A549 (cell line): ENCODE measurements around the gene CA12. TPM values are rescaled to one million over a fixed set of nuclear protein-coding genes. Genes with fewer than 3 reads are reported as not detected.
A peak's percentile ranks its signal among the peaks of the same experiment; 100 is the strongest.

Experiments used
- ATAC-seq, 2 experiments: fragments of 200-7000 bp in 1 of 2; fragments of >200 bp in 1 of 2; cut with Nextera tagmentation in 1 of 2; cut with Tn5 transposase in 1 of 2; 3 replicates each; pipeline versions ENCODE4 v1.8.0 to v1.9.1; 2018 to 2020; ENCODE audit warnings: mild to moderate bottlenecking in 1 of 2, moderate library complexity in 1 of 2
- CTCF ChIA-PET: fragments of 300-600 bp; sonication (Branson Sonifier 250); formaldehyde crosslinking; extraction: SDS; loops from one replicate; lab custom pipeline; 2021; ENCODE audit warnings: antibody characterized with exemption, inconsistent platforms; lab: Yijun Ruan, JAX
- POLR2A ChIA-PET: fragments of 350-600 bp; formaldehyde crosslinking; extraction: SDS; loops from one replicate; lab custom pipeline; 2021; ENCODE audit warnings: antibody characterized with exemption, inconsistent platforms; lab: Yijun Ruan, JAX
- DNase-seq, 2 experiments: peaks; one replicate each; pipeline versions ENCODE4 v3.0.0 to v3.0.0-alpha.2; 2011 to 2016; ENCODE audit warnings: low read depth in 1 of 2, low spot score in 1 of 2
- FAIRE-seq: peaks from 2 replicates; lab custom pipeline; 2011; peaks lifted over from hg19 to GRCh38; lab: Jason Lieb, UNC
- H3K27ac ChIP-seq, 2 experiments: fragments of >200 bp; sonication (Bioruptor Twin); formaldehyde crosslinking; 3 replicates each; pipeline ENCODE4 v1.5.1; 2016 to 2017
- H3K4me1 ChIP-seq: fragments of >200 bp; sonication (Bioruptor Twin); formaldehyde crosslinking; 3 replicates; pipeline ENCODE4 v1.6.1; 2016
- H3K4me2 ChIP-seq: fragments of >200 bp; sonication (Bioruptor Twin); formaldehyde crosslinking; 3 replicates; pipeline ENCODE4 v1.6.1; 2016
- H3K4me3 ChIP-seq: fragments of >200 bp; sonication (Bioruptor Twin); formaldehyde crosslinking; 3 replicates; pipeline ENCODE4 v1.5.1; 2016
- H3K9me3 ChIP-seq: fragments of >200 bp; sonication (Bioruptor Twin); formaldehyde crosslinking; 3 replicates; pipeline ENCODE4 v1.6.1; 2016
- ATOH8 ChIP-seq: fragments of 250-450 bp; sonication (Bioruptor Pico); IDR thresholded peaks from 2 replicates; pipeline ENCODE4 v1.5.0; 2020; ENCODE audit warnings: low read depth, mild to moderate bottlenecking, moderate library complexity
- CBX2 ChIP-seq: fragments of 200-600 bp; sonication (generic); IDR thresholded peaks from 2 replicates; pipeline ENCODE4 v1.6.1; 2016; ENCODE audit warnings: low read depth, mild to moderate bottlenecking, borderline replicate concordance
- EHF ChIP-seq: fragments of 250-450 bp; sonication (Bioruptor Pico); IDR thresholded peaks from 2 replicates; pipeline ENCODE4 v1.5.0; 2020; ENCODE audit warnings: mild to moderate bottlenecking
- EHMT2 ChIP-seq: fragments of 200-600 bp; sonication (generic); IDR thresholded peaks from 2 replicates; pipeline ENCODE4 v1.6.1; 2016; ENCODE audit warnings: antibody characterized with exemption, low read depth, mild to moderate bottlenecking, moderate library complexity
- FOSL2 ChIP-seq, 2 experiments: fragments of 450-650 bp in 1 of 2; fragments of >200 bp in 1 of 2; sonication (Bioruptor Twin) in 1 of 2; formaldehyde crosslinking; IDR thresholded peaks; 2 replicates each; pipeline versions ENCODE4 v1.5.0 to v1.6.1; 2016 to 2020; ENCODE audit warnings: mild to moderate bottlenecking in 1 of 2, moderate library complexity in 1 of 2
- FOXS1 ChIP-seq: fragments of 250-450 bp; sonication (Bioruptor Pico); IDR thresholded peaks from 2 replicates; pipeline ENCODE4 v1.5.0; 2020; ENCODE audit warnings: mild to moderate bottlenecking, moderate library complexity
- HDAC2 ChIP-seq: fragments of 200-600 bp; sonication (generic); IDR thresholded peaks from 2 replicates; pipeline ENCODE4 v1.6.1; 2016
- HES2 ChIP-seq: fragments of >200 bp; sonication (Bioruptor Twin); formaldehyde crosslinking; IDR thresholded peaks from 2 replicates; pipeline ENCODE4 v1.6.1; 2016
- HEYL ChIP-seq: fragments of 250-450 bp; sonication (Bioruptor Pico); IDR thresholded peaks from 2 replicates; pipeline ENCODE4 v1.8.0; 2021; ENCODE audit warnings: mild to moderate bottlenecking, moderate library complexity
- HMGXB4 ChIP-seq: fragments of 250-450 bp; sonication (Bioruptor Pico); IDR thresholded peaks from 2 replicates; pipeline ENCODE4 v1.5.0; 2021; ENCODE audit warnings: mild to moderate bottlenecking, moderate library complexity, borderline replicate concordance
- HOXB5 ChIP-seq: fragments of 250-450 bp; sonication (Bioruptor Pico); IDR thresholded peaks from 2 replicates; pipeline ENCODE4 v1.5.0; 2020; ENCODE audit warnings: mild to moderate bottlenecking, moderate library complexity
- JUN ChIP-seq, 2 experiments: fragments of >200 bp; sonication (Bioruptor Twin); formaldehyde crosslinking; IDR thresholded peaks; 2 replicates in 1 of 2; 3 replicates in 1 of 2; pipeline ENCODE4 v1.6.1; 2016 to 2017
- JUNB ChIP-seq: fragments of >200 bp; sonication (Bioruptor Twin); formaldehyde crosslinking; IDR thresholded peaks from 2 replicates; pipeline ENCODE4 v1.6.1; 2016
- MAX ChIP-seq: IDR thresholded peaks from 2 replicates; pipeline ENCODE4 v1.6.1; 2012
- MYC ChIP-seq: IDR thresholded peaks from 2 replicates; pipeline ENCODE4 v1.6.1; 2012; ENCODE audit warnings: mild to moderate bottlenecking, inconsistent platforms, low read length, improper control_type of control experiment, borderline replicate concordance
- PHF8 ChIP-seq: fragments of 200-600 bp; sonication (generic); IDR thresholded peaks from 2 replicates; pipeline ENCODE4 v1.6.1; 2016; ENCODE audit warnings: low read depth, mild to moderate bottlenecking, antibody characterized with exemption, moderate library complexity, borderline replicate concordance
- POLR2A ChIP-seq: IDR thresholded peaks from 2 replicates; pipeline ENCODE4 v1.6.1; 2012; ENCODE audit warnings: mild to moderate bottlenecking, low read length
- POLR2AphosphoS2 ChIP-seq: conservative IDR thresholded peaks from 2 replicates; pipeline ENCODE4 v1.6.1; 2012; ENCODE audit warnings: low read length, improper control_type of control experiment, inconsistent platforms
- REST ChIP-seq: fragments of 200-600 bp; sonication (generic); IDR thresholded peaks from 2 replicates; pipeline ENCODE4 v1.6.1; 2016; ENCODE audit warnings: antibody characterized with exemption, mild to moderate bottlenecking, moderate library complexity
- RFX5 ChIP-seq: fragments of 450-650 bp; IDR thresholded peaks from 2 replicates; pipeline ENCODE4 v1.7.1; 2014; ENCODE audit warnings: antibody characterized with exemption, mild to moderate bottlenecking, moderate library complexity
- RNF2 ChIP-seq: fragments of 200-600 bp; sonication (generic); IDR thresholded peaks from 2 replicates; pipeline ENCODE4 v1.6.1; 2016; ENCODE audit warnings: low read depth, mild to moderate bottlenecking, antibody characterized with exemption, moderate library complexity, borderline replicate concordance
- SMC3 ChIP-seq: fragments of >200 bp; sonication (Bioruptor Twin); formaldehyde crosslinking; IDR thresholded peaks from 3 replicates; pipeline ENCODE4 v1.6.1; 2018; ENCODE audit warnings: inconsistent platforms
- TP53 ChIP-seq: fragments of 250-450 bp; sonication (Bioruptor Pico); IDR thresholded peaks from 2 replicates; pipeline ENCODE4 v1.5.0; 2021; ENCODE audit warnings: mild to moderate bottlenecking, moderate library complexity
- ZFP36 ChIP-seq: fragments of 450-650 bp; IDR thresholded peaks from 2 replicates; pipeline ENCODE4 v1.6.1; 2014; ENCODE audit warnings: borderline replicate concordance; ENCODE audit not compliant: partially characterized antibody
- WGBS: methylation state at CpG from one replicate; pipeline ENCODE4 v1.1.6; 2017; ENCODE audit errors: missing lambda C conversion rate; 5-methylcytosine and 5-hydroxymethylcytosine counted together
- polyA plus RNA-seq, 4 experiments: library from polyadenylated mRNA; depleted of rRNA in 3 of 4; stranded (reverse); fragments of >200 nt; fragmentation: RNase III in 1 of 4; extraction: RNeasy Plus Mini Kit Qiagen cat#74134 plus additional on column Dnase treatment in 1 of 4; gene quantifications; 2 replicates in 3 of 4; 3 replicates in 1 of 4; pipeline ENCODE4 v1.2.3, GENCODE V29; 2011 to 2017
- TF ChIP-seq, protein P1 (sequence below): IDR thresholded peaks from 2 replicates; pipeline ENCODE4 v1.6.1; 2012
- TF ChIP-seq, protein P2 (sequence below): fragments of >200 bp; sonication (Bioruptor Twin); formaldehyde crosslinking; IDR thresholded peaks from 3 replicates; pipeline ENCODE4 v1.5.1; 2016

CA12 gene
- polyA plus RNA-seq, 2 of the 4 experiments (the other 2 are of a cell fraction): 129 to 323 TPM

- TF ChIP-seq REST (no peak), RNF2 (no peak), EHMT2 (no peak), JUN (IDR thresholded peaks at IDR 0.05) (0 out of 5 replicates have a peak, but pooled peaks of 1 of the 2 experiments have one; percentile 18), POLR2AphosphoS2 (no peak), MYC (no peak), HDAC2 (no peak), HOXB5 (CRISPR knock-in tag) (no peak), CBX2 (no peak), FOSL2 (IDR thresholded peaks at IDR 0.05) (no peak), FOSL2 (CRISPR knock-in tag; IDR thresholded peaks at IDR 0.05) (no peak; the same call in 1 of the 2 replicates), EHF (CRISPR knock-in tag) (no peak), TP53 (CRISPR knock-in tag) (no peak), ZFP36 (no peak), FOXS1 (CRISPR knock-in tag) (no peak), ATOH8 (CRISPR knock-in tag) (no peak), MAX (peak; percentile 49; the same call in 1 of the 2 replicates), HEYL (CRISPR knock-in tag) (no peak), PHF8 (no peak), JUNB (no peak; the same call in none of the 2 replicates), SMC3 (peak; percentile 24; the same call in 1 of the 3 replicates), RFX5 (no peak), HMGXB4 (CRISPR knock-in tag) (no peak), HES2 (0 out of 2 replicates have a peak, but pooled peaks have one; percentile 3), POLR2A (no peak)
- TF ChIP-seq, protein P1, sequence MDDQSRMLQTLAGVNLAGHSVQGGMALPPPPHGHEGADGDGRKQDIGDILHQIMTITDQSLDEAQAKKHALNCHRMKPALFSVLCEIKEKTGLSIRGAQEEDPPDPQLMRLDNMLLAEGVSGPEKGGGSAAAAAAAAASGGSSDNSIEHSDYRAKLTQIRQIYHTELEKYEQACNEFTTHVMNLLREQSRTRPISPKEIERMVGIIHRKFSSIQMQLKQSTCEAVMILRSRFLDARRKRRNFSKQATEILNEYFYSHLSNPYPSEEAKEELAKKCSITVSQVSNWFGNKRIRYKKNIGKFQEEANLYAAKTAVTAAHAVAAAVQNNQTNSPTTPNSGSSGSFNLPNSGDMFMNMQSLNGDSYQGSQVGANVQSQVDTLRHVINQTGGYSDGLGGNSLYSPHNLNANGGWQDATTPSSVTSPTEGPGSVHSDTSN: no peak
- TF ChIP-seq, protein P2, sequence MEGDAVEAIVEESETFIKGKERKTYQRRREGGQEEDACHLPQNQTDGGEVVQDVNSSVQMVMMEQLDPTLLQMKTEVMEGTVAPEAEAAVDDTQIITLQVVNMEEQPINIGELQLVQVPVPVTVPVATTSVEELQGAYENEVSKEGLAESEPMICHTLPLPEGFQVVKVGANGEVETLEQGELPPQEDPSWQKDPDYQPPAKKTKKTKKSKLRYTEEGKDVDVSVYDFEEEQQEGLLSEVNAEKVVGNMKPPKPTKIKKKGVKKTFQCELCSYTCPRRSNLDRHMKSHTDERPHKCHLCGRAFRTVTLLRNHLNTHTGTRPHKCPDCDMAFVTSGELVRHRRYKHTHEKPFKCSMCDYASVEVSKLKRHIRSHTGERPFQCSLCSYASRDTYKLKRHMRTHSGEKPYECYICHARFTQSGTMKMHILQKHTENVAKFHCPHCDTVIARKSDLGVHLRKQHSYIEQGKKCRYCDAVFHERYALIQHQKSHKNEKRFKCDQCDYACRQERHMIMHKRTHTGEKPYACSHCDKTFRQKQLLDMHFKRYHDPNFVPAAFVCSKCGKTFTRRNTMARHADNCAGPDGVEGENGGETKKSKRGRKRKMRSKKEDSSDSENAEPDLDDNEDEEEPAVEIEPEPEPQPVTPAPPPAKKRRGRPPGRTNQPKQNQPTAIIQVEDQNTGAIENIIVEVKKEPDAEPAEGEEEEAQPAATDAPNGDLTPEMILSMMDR: no peak
- no peak overlapping the region for H3K4me3 ChIP-seq
- 13% methylated on average over 5 of the region's 5 CpGs for WGBS
- H3K4me1 ChIP-seq: peaks cover 76% of the 10 kb centered on the region
- ChIA-PET CTCF (interaction anchor here (1.1 to 1.4 kb wide), 2 partner anchors 13 to 39 kb away, joined by 3 read pairs; no protein-coding TSS in a partner anchor), POLR2A (no interaction called here)
- ATAC-seq (peak; percentile 39 to 53), FAIRE-seq (no peak), DNase-seq (no peak)
- peak overlapping the region; percentile 88 to 93 for H3K27ac ChIP-seq
- H3K4me2 ChIP-seq: peak overlapping the region; percentile 56
- no peaks in the 10 kb centered on the region for H3K9me3 ChIP-seq
These were observed 16.4 kb downstream of the CA12 start for GRCh38 chr15:63365273-63365680.
